CD4-positive, alpha-beta T cell treated with Interleukin-15 for 1 hour (primary cell): Measurements from ENCODE around the gene VSIG4.

Experiments
- DNase-seq: peaks from one replicate; pipeline ENCODE4 v3.0.0-alpha.2; 2020

The VSIG4 gene

GRCh38 chrX:66023385-66024091, 16.3 kb downstream of the VSIG4 start:
- no peak for DNase-seq

DNA sequence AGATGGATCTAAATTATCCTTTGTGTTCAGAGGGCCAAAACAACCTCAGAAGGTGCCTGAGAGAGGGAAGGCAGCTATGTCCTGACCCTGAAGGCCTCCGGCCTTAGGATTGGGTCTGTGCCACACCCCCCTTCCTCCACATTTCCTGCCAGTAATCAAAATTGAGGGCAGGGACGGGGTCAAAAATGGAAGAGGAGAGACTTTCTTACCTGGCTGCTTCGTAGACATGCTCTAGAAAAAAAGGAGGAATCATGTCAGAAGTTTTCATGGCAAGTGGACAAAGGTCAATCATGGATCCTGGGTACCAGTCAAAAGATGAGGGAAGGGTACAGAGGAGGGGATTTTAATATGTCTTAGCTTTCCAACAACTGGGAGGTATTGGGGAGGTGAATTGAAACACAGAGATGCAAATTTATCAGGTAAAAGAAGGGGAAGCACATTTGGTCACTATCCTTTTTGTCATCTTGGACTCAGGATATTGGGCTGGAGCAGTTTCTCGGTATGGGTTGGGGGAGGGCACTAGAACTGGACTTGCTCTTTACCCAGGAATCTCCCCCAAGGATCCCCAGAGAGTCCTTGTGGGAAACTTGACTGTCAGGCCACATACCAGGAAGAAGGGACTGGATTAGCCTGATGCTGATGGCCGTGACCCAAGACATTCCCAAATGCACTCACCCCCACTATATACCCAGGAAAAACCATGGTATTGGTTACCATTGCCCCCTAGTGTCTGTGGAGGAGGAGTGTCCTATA, 17.1 kb downstream of the VSIG4 start:
- no peak for DNase-seq

- no peak for DNase-seq
Observed at GRCh38 chrX:66021765-66022631, 17.9 kb downstream of the VSIG4 start.

GRCh38 chrX:66021401-66021764, 18.5 kb downstream of the VSIG4 start:
- no peak for DNase-seq

DNA sequence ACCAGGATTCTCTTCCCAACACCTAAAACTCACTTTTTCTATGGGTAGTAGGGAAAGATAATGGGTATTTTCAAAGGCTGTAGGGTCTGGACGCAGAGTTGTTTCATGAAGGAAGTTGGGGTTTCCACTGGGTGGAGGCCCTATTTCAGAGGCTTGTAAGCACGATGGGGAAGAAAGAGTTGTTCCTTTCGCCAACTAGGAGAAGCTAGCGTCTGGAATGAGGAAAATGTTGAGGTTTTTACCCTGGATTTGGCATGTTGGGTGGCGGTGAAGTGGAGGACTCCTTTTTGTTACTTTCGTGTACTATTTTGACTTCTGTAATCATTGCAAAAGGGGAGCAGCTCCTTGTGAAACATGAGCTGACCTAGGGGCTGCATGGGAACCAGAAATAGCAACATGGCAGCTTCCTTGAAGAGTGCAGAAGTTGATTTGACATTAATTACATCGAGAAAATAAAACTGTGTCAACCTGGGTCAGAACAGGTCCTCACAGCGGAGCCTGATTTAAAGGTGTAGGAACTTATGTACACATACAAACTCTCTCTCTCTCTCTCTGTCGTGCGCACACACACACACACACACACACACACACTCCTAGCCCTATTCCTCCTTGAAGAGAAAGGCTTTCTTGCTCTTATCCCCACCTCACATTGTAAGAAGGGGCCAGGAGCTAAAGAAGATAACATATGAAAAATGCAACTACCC, 19.1 kb downstream of the VSIG4 start:
- DNase-seq = no peak

GRCh38 chrX:66019974-66020373, 19.9 kb downstream of the VSIG4 start:
- no peak for DNase-seq

GRCh38 chrX:66019310-66019652, 20.6 kb downstream of the VSIG4 start:
- DNase-seq = no peak

DNA sequence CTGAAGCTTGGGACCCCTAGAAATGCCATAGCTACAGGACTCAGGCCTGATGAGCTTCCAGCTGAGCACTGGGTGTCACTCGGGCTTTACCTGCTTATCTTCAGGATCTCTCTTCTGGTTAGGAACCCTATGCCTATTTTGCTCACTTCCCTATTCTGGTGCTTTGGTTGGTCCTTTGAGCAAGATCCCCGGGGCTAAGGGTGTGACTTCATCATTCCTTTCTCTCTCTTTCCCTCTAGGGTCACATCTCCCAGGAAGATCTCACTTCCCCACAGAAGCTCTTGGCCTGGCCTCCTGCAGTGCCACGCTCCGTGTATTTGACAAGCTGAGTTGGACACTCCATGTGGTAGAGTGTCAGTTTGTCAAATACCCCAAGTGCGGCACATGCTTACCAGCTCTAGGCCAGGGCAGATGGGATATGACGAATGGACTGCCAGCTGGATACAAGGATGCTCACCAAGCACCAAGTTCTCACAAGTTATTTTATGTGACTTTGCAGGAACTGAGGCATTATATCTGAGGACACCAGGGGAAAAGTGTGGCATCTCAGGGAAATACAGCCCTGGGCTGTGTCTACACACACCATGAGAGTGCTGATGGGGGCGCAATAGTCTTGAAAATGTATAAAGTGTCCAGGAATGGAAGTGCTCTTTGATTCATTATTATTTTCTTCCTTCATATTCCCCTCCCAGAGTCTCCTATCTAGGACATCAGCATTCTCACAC, 21.1 kb downstream of the VSIG4 start:
- DNase-seq = no peak

DNA sequence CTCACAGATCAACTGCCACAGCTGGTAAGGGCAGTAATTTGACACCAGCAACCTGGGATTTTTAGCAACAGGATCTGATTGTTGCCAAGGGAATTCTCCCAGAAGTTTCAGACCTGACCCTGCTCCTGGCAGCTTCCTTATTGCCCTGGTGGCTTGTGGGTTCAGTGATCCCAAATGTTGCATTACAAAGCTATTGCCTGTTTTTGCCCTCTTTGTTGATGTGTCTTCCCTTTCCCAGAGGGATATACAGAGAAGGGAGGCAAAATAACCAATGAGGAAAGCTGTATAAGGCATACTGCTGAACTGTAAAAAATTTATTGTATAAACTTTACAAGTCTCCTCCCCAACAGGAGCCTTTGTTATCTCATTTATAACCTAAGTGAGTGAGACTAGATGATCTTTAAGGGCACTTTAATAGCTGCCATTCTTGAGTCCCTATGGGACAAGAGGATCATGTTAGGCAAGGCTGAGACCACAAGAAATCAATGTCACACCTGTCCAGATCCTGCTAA, 22.2 kb downstream of the VSIG4 start:
- DNase-seq = no peak

GRCh38 chrX:66016905-66017658, 22.8 kb downstream of the VSIG4 start:
- no peak for DNase-seq

- DNase-seq = no peak
Observed at GRCh38 chrX:66015900-66016689, 23.8 kb downstream of the VSIG4 start.

GRCh38 chrX:66015152-66015831, 24.6 kb downstream of the VSIG4 start:
- peak; percentile 65 for DNase-seq

GRCh38 chrX:66014556-66014955, 25.3 kb downstream of the VSIG4 start:
- DNase-seq = no peak

DNA sequence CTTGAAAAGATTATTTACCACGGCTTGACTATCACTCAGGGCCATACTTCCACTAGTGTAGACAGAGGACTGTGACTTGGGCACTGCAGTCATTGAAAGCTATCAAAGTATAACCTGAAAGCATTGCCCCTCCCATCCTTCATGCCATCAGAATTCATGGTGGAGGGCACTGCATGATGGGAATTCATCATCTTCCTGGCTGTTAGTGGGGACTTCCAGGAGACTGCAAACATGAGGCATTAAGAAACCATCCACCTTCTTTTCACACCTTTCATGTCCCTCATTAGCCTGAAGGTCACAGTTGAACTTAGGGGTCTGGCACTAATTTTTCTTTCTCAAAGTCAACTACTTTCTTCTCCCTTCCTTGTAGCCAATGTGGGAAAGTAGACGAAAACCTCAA, 25.8 kb downstream of the VSIG4 start:
- DNase-seq = no peak

GRCh38 chrX:66013194-66013816, 26.6 kb downstream of the VSIG4 start:
- DNase-seq = no peak

DNA sequence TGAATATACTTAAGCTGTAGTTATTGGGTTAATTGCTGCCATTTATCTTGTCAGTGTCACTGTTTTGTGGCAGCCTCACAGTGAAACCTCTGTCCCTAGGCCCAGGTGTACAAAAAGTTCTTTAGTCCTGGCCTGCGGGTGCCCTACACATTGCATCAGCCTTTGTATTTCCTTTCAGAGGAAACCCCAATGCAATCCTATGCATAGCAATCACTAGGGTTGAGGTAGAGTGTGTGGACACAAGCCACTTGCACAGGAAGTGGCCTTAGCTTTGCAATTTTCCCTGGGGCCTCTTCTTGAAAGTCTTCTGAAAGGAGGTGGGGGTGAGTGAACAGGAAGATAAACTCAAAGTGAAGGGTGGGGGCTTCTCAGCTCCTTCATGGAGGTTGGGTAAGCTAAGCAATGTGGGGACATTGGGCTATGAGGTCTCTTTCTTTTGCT, 27.8 kb downstream of the VSIG4 start:
- no peak for DNase-seq

DNA sequence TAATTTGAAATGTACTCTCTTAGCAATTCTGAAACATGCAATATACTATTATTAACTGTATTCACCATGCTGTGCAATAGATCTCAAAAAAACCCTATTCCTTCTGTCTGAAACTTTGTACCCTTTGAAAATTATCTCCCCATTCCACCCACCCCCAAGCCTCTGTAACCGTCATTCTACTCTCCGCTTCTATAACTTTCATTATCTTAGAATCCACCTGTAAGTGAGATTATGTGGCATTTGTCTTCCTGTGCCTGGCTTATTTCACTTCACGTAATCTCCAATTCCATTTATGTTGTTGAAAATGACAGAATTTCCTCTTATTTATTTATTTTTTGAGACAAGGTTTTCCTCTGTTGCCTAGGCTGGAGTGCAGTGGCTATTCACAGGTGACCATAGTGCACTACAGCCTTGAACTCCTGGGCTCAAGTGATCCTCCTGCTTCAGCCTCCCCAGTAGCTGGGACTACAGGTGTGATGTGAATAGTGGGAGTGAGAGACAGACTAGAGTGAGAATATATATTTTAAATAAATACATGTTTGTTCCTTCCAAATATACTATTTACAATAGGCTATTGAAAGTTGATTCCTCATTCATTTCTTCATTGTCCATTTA, 30.5 kb downstream of the VSIG4 start:
- DNase-seq = no peak

GRCh38 chrX:66008328-66008970, 31.4 kb downstream of the VSIG4 start:
- no peak for DNase-seq
